ENCODE results near the gene AFDN. TPM values are rescaled to one million over a fixed set of nuclear protein-coding genes. Genes with fewer than 3 reads are reported as not detected.

AFDN gene
- total and polyA plus RNA-seq, 10 of the 15 experiments (the other 5 are each of a cell fraction or from before 2014, with no cell fraction given), result 5.7 to 68.2 (median 45.1) TPM

- Histone ChIP-seq H3K9me3 (replicated peaks; ENCODE audit: control insufficient read depth, insufficient read depth, low read length) (no peaks in the 10 kb centered on the region; the same call in 2 of the 3 replicates), H3K4me3 (no peak overlapping the region), H3K36me3 (ENCODE audit: control insufficient read depth in 2 of 2, insufficient read depth in 2 of 2, low read length in 1 of 2) (no peaks in the 10 kb centered on the region), H3K9ac (ENCODE audit: control insufficient read depth, insufficient read depth, low read length) (no peak overlapping the region), H3K27me3 (replicated peaks in 1 of 2; ENCODE audit: control insufficient read depth in 2 of 2, insufficient read depth in 2 of 2, low read length in 1 of 2) (peaks cover 5 to 16% of the 10 kb centered on the region in 2 experiments), H4K20me1 (ENCODE audit: control insufficient read depth, insufficient read depth) (no peaks in the 10 kb centered on the region), H3K4me1 (ENCODE audit: control insufficient read depth, insufficient read depth, low read length) (peaks cover 3% of the 10 kb centered on the region; the same call in 1 of the 2 replicates), H3K4me2 (ENCODE audit: control insufficient read depth, insufficient read depth) (no peak overlapping the region), H3K27ac (ENCODE audit: control insufficient read depth, insufficient read depth) (no peak overlapping the region), H2AFZ (ENCODE audit: control insufficient read depth, low read depth, low read length) (no peak overlapping the region), H3K79me2 (ENCODE audit: control insufficient read depth, insufficient read depth, low read length) (no peaks in the 10 kb centered on the region)
- POLR2A ChIA-PET, result no interaction called here
- ATAC-seq, result peak; percentile 54
- CTCF ChIA-PET, result no interaction called here
- WGBS (ENCODE audit: insufficient coverage, insufficient replicate concordance, low lambda C conversion rate, missing lambda C conversion rate), result 52% methylated on average over 13 of the region's 13 CpGs
- no TSS peak for BruUV-seq (replicated peaks)
- no peak for DNase-seq (ENCODE audit: low read depth, low spot score)
- intact Hi-C loops (cut with micrococcal nuclease; ENCODE audit: unreplicated experiment), result no loop called here
- in situ Hi-C loops (cut with MboI), result no loop called here
- RAD21 ChIA-PET (ENCODE audit: unreplicated experiment), result interaction anchor here (1.2 kb wide), 1 partner anchor 107 kb away, joined by 3 read pairs; no protein-coding TSS in a partner anchor
- TF ChIP-seq SPI1 (IDR thresholded peaks at IDR 0.05; ENCODE audit: borderline replicate concordance, insufficient read depth, low read depth, low read length) (peak; percentile 6; the same call in 1 of the 2 replicates), ZNF274 (IDR thresholded peaks at IDR 0.05; ENCODE audit: insufficient read depth, insufficient read length) (no peak)
- FAIRE-seq, result no peak
- SMC1A ChIA-PET (ENCODE audit: uncharacterized antibody, unreplicated experiment), result no interaction called here
These were observed 34.8 kb upstream of the AFDN start for GRCh38 chr6:167791780-167792478.

DNA sequence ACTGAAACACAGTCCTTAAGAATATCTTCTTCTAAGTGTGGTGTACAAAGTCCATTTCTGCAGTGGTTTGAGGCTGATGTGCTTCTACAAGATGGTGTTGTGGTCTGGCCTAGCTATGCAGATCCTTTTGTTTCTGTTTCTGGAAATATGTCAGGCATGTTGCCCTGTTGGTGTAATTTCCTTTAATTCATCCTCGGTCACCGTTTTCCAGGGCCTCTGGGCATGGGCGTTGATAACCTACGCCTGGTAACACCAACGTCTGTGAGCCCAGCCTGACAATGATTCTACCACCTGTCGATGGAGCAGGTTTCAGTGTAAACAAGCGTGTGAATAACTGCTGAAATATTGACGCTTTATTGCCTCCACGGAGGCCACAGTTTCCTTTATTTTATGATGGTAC lies 33.3 kb upstream of the AFDN start:
- FAIRE-seq (no peak), ATAC-seq (no peak), DNase-seq (ENCODE audit: low read depth, low spot score) (no peak)
- BruUV-seq (replicated peaks), result no TSS peak
- ChIA-PET CTCF (no interaction called here), RAD21 (ENCODE audit: unreplicated experiment) (no interaction called here), POLR2A (no interaction called here), SMC1A (ENCODE audit: uncharacterized antibody, unreplicated experiment) (no interaction called here)
- intact Hi-C loops (cut with micrococcal nuclease; ENCODE audit: unreplicated experiment) (no loop called here), in situ Hi-C loops (cut with MboI) (no loop called here)
- H3K9me3 ChIP-seq (replicated peaks; ENCODE audit: control insufficient read depth, insufficient read depth, low read length), result no peaks in the 10 kb centered on the region; the same call in 2 of the 3 replicates
- H3K79me2 ChIP-seq (ENCODE audit: control insufficient read depth, insufficient read depth, low read length), result no peaks in the 10 kb centered on the region
- H3K9ac ChIP-seq (ENCODE audit: control insufficient read depth, insufficient read depth, low read length), result no peak overlapping the region
- no peak overlapping the region for H2AFZ ChIP-seq (ENCODE audit: control insufficient read depth, low read depth, low read length)
- H3K27ac ChIP-seq (ENCODE audit: control insufficient read depth, insufficient read depth), result no peak overlapping the region
- H3K36me3 ChIP-seq (ENCODE audit: control insufficient read depth in 2 of 2, insufficient read depth in 2 of 2, low read length in 1 of 2), result no peaks in the 10 kb centered on the region
- H4K20me1 ChIP-seq (ENCODE audit: control insufficient read depth, insufficient read depth), result no peaks in the 10 kb centered on the region
- H3K27me3 ChIP-seq (replicated peaks in 1 of 2; ENCODE audit: control insufficient read depth in 2 of 2, insufficient read depth in 2 of 2, low read length in 1 of 2), result peaks cover 7 to 21% of the 10 kb centered on the region in 2 experiments
- H3K4me1 ChIP-seq (ENCODE audit: control insufficient read depth, insufficient read depth, low read length), result peaks cover 3% of the 10 kb centered on the region; the same call in 1 of the 2 replicates
- H3K4me3 ChIP-seq, result no peak overlapping the region
- H3K4me2 ChIP-seq (ENCODE audit: control insufficient read depth, insufficient read depth), result no peak overlapping the region
- 39% methylated on average over 9 of the region's 9 CpGs for WGBS (ENCODE audit: insufficient coverage, insufficient replicate concordance, low lambda C conversion rate, missing lambda C conversion rate)
- TF ChIP-seq ZNF207 (IDR thresholded peaks at IDR 0.05; ENCODE audit: borderline replicate concordance), result no peak
- no peak for TF ChIP-seq SMARCA5 (IDR thresholded peaks at IDR 0.05)
- TF ChIP-seq, protein P1, sequence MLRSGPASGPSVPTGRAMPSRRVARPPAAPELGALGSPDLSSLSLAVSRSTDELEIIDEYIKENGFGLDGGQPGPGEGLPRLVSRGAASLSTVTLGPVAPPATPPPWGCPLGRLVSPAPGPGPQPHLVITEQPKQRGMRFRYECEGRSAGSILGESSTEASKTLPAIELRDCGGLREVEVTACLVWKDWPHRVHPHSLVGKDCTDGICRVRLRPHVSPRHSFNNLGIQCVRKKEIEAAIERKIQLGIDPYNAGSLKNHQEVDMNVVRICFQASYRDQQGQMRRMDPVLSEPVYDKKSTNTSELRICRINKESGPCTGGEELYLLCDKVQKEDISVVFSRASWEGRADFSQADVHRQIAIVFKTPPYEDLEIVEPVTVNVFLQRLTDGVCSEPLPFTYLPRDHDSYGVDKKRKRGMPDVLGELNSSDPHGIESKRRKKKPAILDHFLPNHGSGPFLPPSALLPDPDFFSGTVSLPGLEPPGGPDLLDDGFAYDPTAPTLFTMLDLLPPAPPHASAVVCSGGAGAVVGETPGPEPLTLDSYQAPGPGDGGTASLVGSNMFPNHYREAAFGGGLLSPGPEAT (IDR thresholded peaks at IDR 0.05; ENCODE audit: low read depth), result no peak
- TF ChIP-seq BCL3 (IDR thresholded peaks at IDR 0.05; ENCODE audit: borderline replicate concordance, insufficient read depth, low read depth, low read length, poor library complexity, severe bottlenecking), result no peak
- TF ChIP-seq ETV6 (conservative IDR thresholded peaks at IDR 0.05 in 1 of 2, IDR thresholded peaks at IDR 0.05 in 1 of 2; ENCODE audit: borderline replicate concordance in 1 of 2, low read depth in 1 of 2), result no peak
- no peak for TF ChIP-seq ZSCAN29 (IDR thresholded peaks at IDR 0.05)
- no peak for TF ChIP-seq PAX5 (IDR thresholded peaks at IDR 0.05; ENCODE audit: borderline replicate concordance, low read depth, low read length)
- no peak for TF ChIP-seq RUNX3 (IDR thresholded peaks at IDR 0.05; ENCODE audit: low read length)
- no peak for TF ChIP-seq MYC (IDR thresholded peaks at IDR 0.05; ENCODE audit: insufficient read depth, insufficient read length, insufficient replicate concordance, low read length, severe bottlenecking)

All from GM12878 (cell line).